ENCODE results near the gene EPC1. TPM values are rescaled to one million over a fixed set of nuclear protein-coding genes. Genes with fewer than 3 reads are reported as not detected.
"Not testable (repeated sequence)": the region's sequence is repeated elsewhere in the genome, so short reads cannot be mapped to it uniquely, and the experiment has no call there.

EPC1 gene
- total and polyA plus RNA-seq, 2 experiments from 2014 or later = 10.6 to 12.5 TPM

- no peaks in the 10 kb centered on the region for H4K20me1 ChIP-seq (ENCODE audit: insufficient read depth)
- 16 to 28% methylated on average over 1 of the region's 1 CpG for WGBS, 2 experiments (ENCODE audit: low coverage in 1 of 2, low lambda C conversion rate in 2 of 2, missing lambda C conversion rate in 2 of 2)
- H3K9me3 ChIP-seq (ENCODE audit: low read depth) = no peaks in the 10 kb centered on the region
- TF ChIP-seq EZH2 (IDR thresholded peaks at IDR 0.05; ENCODE audit: insufficient read depth, poor library complexity, severe bottlenecking) (no peak), EZH2phosphoT487 (IDR thresholded peaks at IDR 0.05; ENCODE audit: insufficient read depth, low read depth) (no peak)
- no peaks in the 10 kb centered on the region for H3K36me3 ChIP-seq (ENCODE audit: low read depth)
- no peak overlapping the region for H3K27ac ChIP-seq
- DNase-seq = no peak
- peaks cover under 1% of the 10 kb centered on the region; the same call in 1 of the 2 replicates for H3K4me1 ChIP-seq (ENCODE audit: insufficient read depth)
- H3K9ac ChIP-seq = no peak overlapping the region
- H3K79me2 ChIP-seq (ENCODE audit: insufficient read depth) = no peaks in the 10 kb centered on the region
- H3K9me2 ChIP-seq (ENCODE audit: insufficient read depth) = no peaks in the 10 kb centered on the region
- H3F3A ChIP-seq (ENCODE audit: insufficient read depth) = peaks cover 2% of the 10 kb centered on the region
- H3K4me3 ChIP-seq = no peak overlapping the region
- H3K4me2 ChIP-seq (ENCODE audit: unreplicated experiment) = no peak overlapping the region
- no peak overlapping the region for H2AFZ ChIP-seq
- H3K27me3 ChIP-seq (replicated peaks; ENCODE audit: insufficient read depth) = no peaks in the 10 kb centered on the region
- in situ Hi-C loops (cut with MboI) = no loop called here
Observed at GRCh38 chr10:32232378-32232777, 114.6 kb downstream of the EPC1 start.

GRCh38 chr10:32229788-32230187, 117.2 kb downstream of the EPC1 start:
- H3K4me2 ChIP-seq (ENCODE audit: unreplicated experiment); H3K9ac ChIP-seq; H3K27ac ChIP-seq; H3K9me2 ChIP-seq (ENCODE audit: insufficient read depth); H2AFZ ChIP-seq; H3K9me3 ChIP-seq (ENCODE audit: low read depth); H4K20me1 ChIP-seq (ENCODE audit: insufficient read depth); H3K79me2 ChIP-seq (ENCODE audit: insufficient read depth); H3K4me1 ChIP-seq (ENCODE audit: insufficient read depth); H3K27me3 ChIP-seq (replicated peaks; ENCODE audit: insufficient read depth); H3F3A ChIP-seq (ENCODE audit: insufficient read depth); H3K36me3 ChIP-seq (ENCODE audit: low read depth); DNase-seq; in situ Hi-C loops (cut with MboI); H3K4me3 ChIP-seq: not testable (repeated sequence)
- WGBS, 2 experiments (ENCODE audit: low coverage in 1 of 2, low lambda C conversion rate in 2 of 2, missing lambda C conversion rate in 2 of 2) = 94 to 95% methylated on average over 7 of the region's 7 CpGs

GRCh38 chr10:32229170-32229569, 117.8 kb downstream of the EPC1 start:
- Histone ChIP-seq H3K9me3 (ENCODE audit: low read depth) (no peaks in the 10 kb centered on the region), H3K4me3 (no peak overlapping the region), H3K27me3 (replicated peaks; ENCODE audit: insufficient read depth) (no peaks in the 10 kb centered on the region), H3K27ac (no peak overlapping the region), H3K36me3 (ENCODE audit: low read depth) (no peaks in the 10 kb centered on the region), H3K4me1 (ENCODE audit: insufficient read depth) (no peaks in the 10 kb centered on the region), H3K4me2 (ENCODE audit: unreplicated experiment) (no peak overlapping the region), H4K20me1 (ENCODE audit: insufficient read depth) (no peaks in the 10 kb centered on the region), H3F3A (ENCODE audit: insufficient read depth) (no peaks in the 10 kb centered on the region), H3K79me2 (ENCODE audit: insufficient read depth) (no peaks in the 10 kb centered on the region), H3K9ac (no peak overlapping the region), H2AFZ (no peak overlapping the region), H3K9me2 (ENCODE audit: insufficient read depth) (no peaks in the 10 kb centered on the region)
- in situ Hi-C loops (cut with MboI) = no loop called here
- DNase-seq = no peak
- no peak for TF ChIP-seq EZH2 (IDR thresholded peaks at IDR 0.05; ENCODE audit: insufficient read depth, poor library complexity, severe bottlenecking)
- TF ChIP-seq EZH2phosphoT487 (IDR thresholded peaks at IDR 0.05; ENCODE audit: insufficient read depth, low read depth) = no peak
- 54 to 71% methylated on average over 3 of the region's 3 CpGs for WGBS, 2 experiments (ENCODE audit: low coverage in 1 of 2, low lambda C conversion rate in 2 of 2, missing lambda C conversion rate in 2 of 2)

- H3K36me3 ChIP-seq (ENCODE audit: low read depth) = no peaks in the 10 kb centered on the region
- DNase-seq = no peak
- no peaks in the 10 kb centered on the region for H3K4me1 ChIP-seq (ENCODE audit: insufficient read depth)
- no peak overlapping the region for H3K4me2 ChIP-seq (ENCODE audit: unreplicated experiment)
- WGBS, 2 experiments (ENCODE audit: low coverage in 1 of 2, low lambda C conversion rate in 2 of 2, missing lambda C conversion rate in 2 of 2) = 50% methylated on average over 2 of the region's 2 CpGs
- in situ Hi-C loops (cut with MboI) = no loop called here
- no peak for TF ChIP-seq EZH2 (IDR thresholded peaks at IDR 0.05; ENCODE audit: insufficient read depth, poor library complexity, severe bottlenecking)
- TF ChIP-seq EZH2phosphoT487 (IDR thresholded peaks at IDR 0.05; ENCODE audit: insufficient read depth, low read depth) = no peak
- H2AFZ ChIP-seq = no peak overlapping the region
- no peaks in the 10 kb centered on the region for H3K9me3 ChIP-seq (ENCODE audit: low read depth)
- no peak overlapping the region for H3K4me3 ChIP-seq
- no peaks in the 10 kb centered on the region for H3F3A ChIP-seq (ENCODE audit: insufficient read depth)
- H3K9ac ChIP-seq = no peak overlapping the region
- no peak overlapping the region for H3K27ac ChIP-seq
- no peaks in the 10 kb centered on the region for H4K20me1 ChIP-seq (ENCODE audit: insufficient read depth)
- H3K9me2 ChIP-seq (ENCODE audit: insufficient read depth) = no peaks in the 10 kb centered on the region
- no peaks in the 10 kb centered on the region for H3K27me3 ChIP-seq (replicated peaks; ENCODE audit: insufficient read depth)
- no peaks in the 10 kb centered on the region for H3K79me2 ChIP-seq (ENCODE audit: insufficient read depth)
Observed at GRCh38 chr10:32227802-32228201, 119.2 kb downstream of the EPC1 start.

GRCh38 chr10:32226624-32227023, 120.3 kb downstream of the EPC1 start:
- in situ Hi-C loops (cut with MboI) = no loop called here
- H3K79me2 ChIP-seq (ENCODE audit: insufficient read depth) = no peaks in the 10 kb centered on the region
- H4K20me1 ChIP-seq (ENCODE audit: insufficient read depth) = no peaks in the 10 kb centered on the region

More at GRCh38 chr10:32226624-32227023, 120.3 kb downstream of the EPC1 start:
- H3K27me3 ChIP-seq (replicated peaks; ENCODE audit: insufficient read depth) = no peaks in the 10 kb centered on the region
- H3K9ac ChIP-seq = no peak overlapping the region
- no peaks in the 10 kb centered on the region for H3F3A ChIP-seq (ENCODE audit: insufficient read depth)
- DNase-seq = no peak
- H2AFZ ChIP-seq = no peak overlapping the region
- 95 to 100% methylated on average over 1 of the region's 1 CpG for WGBS, 2 experiments (ENCODE audit: low coverage in 1 of 2, low lambda C conversion rate in 2 of 2, missing lambda C conversion rate in 2 of 2)
- H3K4me3 ChIP-seq = no peak overlapping the region
- H3K36me3 ChIP-seq (ENCODE audit: low read depth) = no peaks in the 10 kb centered on the region
- H3K4me2 ChIP-seq (ENCODE audit: unreplicated experiment) = no peak overlapping the region
- no peaks in the 10 kb centered on the region for H3K4me1 ChIP-seq (ENCODE audit: insufficient read depth)
- H3K9me2 ChIP-seq (ENCODE audit: insufficient read depth) = no peaks in the 10 kb centered on the region
- no peak for TF ChIP-seq EZH2phosphoT487 (IDR thresholded peaks at IDR 0.05; ENCODE audit: insufficient read depth, low read depth)
- TF ChIP-seq EZH2 (IDR thresholded peaks at IDR 0.05; ENCODE audit: insufficient read depth, poor library complexity, severe bottlenecking) = no peak
- no peak overlapping the region for H3K27ac ChIP-seq
- H3K9me3 ChIP-seq (ENCODE audit: low read depth) = no peaks in the 10 kb centered on the region

Measured in GM23248 (cell line).